Adrenal gland (tissue), 12 donors: ENCODE measurements around the gene BMPR2. TPM values are rescaled to one million over a fixed set of nuclear protein-coding genes. Genes with fewer than 3 reads are reported as not detected.

Experiments
- DNase-seq, 7 donors: peaks; one replicate each; pipeline ENCODE4 v3.0.0-alpha.2; 2019 to 2020
- H3K27ac ChIP-seq, 5 donors: fragments of 200-600 bp; sonication (generic) in 4 of 5; 1 replicate in 3 of 5; 2 replicates in 2 of 5; pipeline versions ENCODE4 v1.5.1 to v1.8.0; 2016 to 2020; ENCODE audit warnings: mild to moderate bottlenecking in 1 of 5
- H3K27me3 ChIP-seq: fragments of 200-600 bp; 2 replicates; pipeline ENCODE4 v1.8.0; 2021
- H3K36me3 ChIP-seq, 2 donors: fragments of 200-600 bp; replicated peaks in 1 of 2; 1 replicate in 1 of 2; 2 replicates in 1 of 2; pipeline versions ENCODE4 v1.5.1 to v1.8.0; 2018 to 2022
- H3K4me1 ChIP-seq, 2 donors: fragments of 200-600 bp; replicated peaks in 1 of 2; 1 replicate in 1 of 2; 2 replicates in 1 of 2; pipeline versions ENCODE4 v1.5.1 to v1.8.0; 2018 to 2021
- H3K4me3 ChIP-seq, 4 donors: fragments of 200-600 bp; sonication (generic) in 3 of 4; one replicate each; pipeline ENCODE4 v1.5.1; 2016 to 2018
- H3K9me3 ChIP-seq, 3 donors: fragments of 200-600 bp; sonication (generic) in 1 of 3; replicated peaks in 1 of 3; 1 replicate in 2 of 3; 2 replicates in 1 of 3; pipeline versions ENCODE4 v1.5.1 to v1.8.0; 2016 to 2021
- CTCF ChIP-seq, 6 experiments: fragments of 450-650 bp in 4 of 6; fragments of 200-600 bp in 2 of 6; sonication (generic) in 1 of 6; IDR thresholded peaks; 1 replicate in 5 of 6; 2 replicates in 1 of 6; pipeline versions ENCODE4 v1.5.1 to v1.8.0; 2016 to 2021; ENCODE audit warnings: antibody characterized with exemption in 6 of 6, mild to moderate bottlenecking in 2 of 6, moderate library complexity in 1 of 6
- POLR2A ChIP-seq, 2 donors: fragments of 450-650 bp; IDR thresholded peaks; one replicate each; pipeline ENCODE4 v1.6.1; 2017; ENCODE audit warnings: antibody characterized with exemption in 2 of 2, mild to moderate bottlenecking in 2 of 2, moderate library complexity in 1 of 2
- WGBS, 4 donors: extraction: QIAGEN DNeasy Blood & Tissue Kit in 2 of 4; methylation state at CpG; one replicate each; pipeline versions ENCODE4 v1.1.5 to v1.1.7; 2013 to 2017; 5-methylcytosine and 5-hydroxymethylcytosine counted together
- intact Hi-C, 2 donors: fragments of 100-400 bp; cut with DNase I; formaldehyde crosslinking; loops; one replicate each; pipeline versions ENCODE4 v1.14.1 to v1.15.0; 2022 to 2023
- polyA plus RNA-seq, 3 donors: library from polyadenylated mRNA; stranded (reverse); fragments of 200-250 nt in 2 of 3; fragments of 350-450 nt in 1 of 3; fragmentation: Illumina TruSeq in 1 of 3; extraction: RNeasy Lipid Tissue Mini Kit (QIAGEN cat#74804) in 1 of 3; gene quantifications; one replicate each; pipeline ENCODE4 v1.2.3, GENCODE V29; 2013 to 2014
- total RNA-seq, 9 donors: library from RNA; depleted of rRNA in 4 of 9; stranded (reverse); fragments of >200 nt in 4 of 9; fragments of 120-200 nt in 1 of 9; fragmentation: NEBNext Ultra II Directional in 1 of 9; extraction: Animal tissue kit (Norgen Biotek cat#: 25700) in 1 of 9; gene quantifications; one replicate each; pipeline versions ENCODE4 v1.1.0 to v1.2.4, GENCODE V29; 2013 to 2023
- donor health status: healthy with polysubstance abuse.
- donor health status: Bipolar disorder and iron deficiency.
- donor health status: DM: yes; HTN: yes; CAD: no.
- donor health status: DM: no; HTN: no; CAD: no.
- donor health status: DM: no; HTN: no; CAD: no.
- donor health status: DM: yes; HTN: yes; CAD: no.

BMPR2 gene
- total and polyA plus RNA-seq, 12 donors, result 7.7 to 123 (median 85.7) TPM

- peaks cover 0 to 5% of the 10 kb centered on the region in 2 donors for H3K36me3 ChIP-seq
- no peak overlapping the region for H3K4me3 ChIP-seq
- H3K27me3 ChIP-seq, result no peaks in the 10 kb centered on the region
- TF ChIP-seq POLR2A (IDR thresholded peaks at IDR 0.05) (no peak), CTCF (IDR thresholded peaks at IDR 0.05) (no peak)
- H3K9me3 ChIP-seq, result no peaks in the 10 kb centered on the region
- WGBS, 4 donors, result 76 to 98% (median 97%) methylated on average over 2 of the region's 2 CpGs
- peaks cover 0 to 5% of the 10 kb centered on the region in 2 donors for H3K4me1 ChIP-seq
- DNase-seq, result no peak
- intact Hi-C loops, result no loop called here
- H3K27ac ChIP-seq, result no peak overlapping the region
These were observed 84.0 kb downstream of the BMPR2 start for GRCh38 chr2:202460119-202460518.

- no peaks in the 10 kb centered on the region for H3K27me3 ChIP-seq
- H3K4me3 ChIP-seq, result no peak overlapping the region
- intact Hi-C loops, result no loop called here
- H3K9me3 ChIP-seq, result no peaks in the 10 kb centered on the region
- WGBS, 4 donors, result 85 to 100% (median 91%) methylated on average over 1 of the region's 1 CpG
- no peaks in the 10 kb centered on the region for H3K36me3 ChIP-seq
- DNase-seq, result no peak
- TF ChIP-seq CTCF (IDR thresholded peaks at IDR 0.05), result no peak
- no peak for TF ChIP-seq POLR2A (IDR thresholded peaks at IDR 0.05)
- no peaks in the 10 kb centered on the region for H3K4me1 ChIP-seq
- no peak overlapping the region for H3K27ac ChIP-seq
These were observed 103.0 kb downstream of the BMPR2 start for GRCh38 chr2:202479090-202479489.

DNA sequence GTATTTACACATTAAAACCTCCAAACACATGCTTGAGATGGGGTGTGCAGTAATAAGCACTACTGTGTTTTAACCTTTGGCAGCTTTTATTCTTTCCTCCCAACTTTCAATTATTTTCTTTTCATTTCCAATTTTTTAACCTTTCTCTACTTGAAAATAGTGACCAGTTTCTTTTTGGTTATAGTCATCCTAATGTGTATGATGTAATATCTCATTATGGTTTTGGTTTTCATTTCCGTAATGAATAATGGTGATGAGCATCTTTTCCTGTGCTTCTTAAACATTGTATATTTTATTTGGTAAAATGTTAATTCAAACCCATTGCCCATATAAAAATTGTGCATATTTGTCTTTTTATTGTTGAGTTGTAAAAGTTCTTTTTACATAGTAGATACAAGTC lies 103.5 kb downstream of the BMPR2 start:
- intact Hi-C loops, result loop anchor here in 1 of 2 donors (10.0 kb wide), 1 partner anchor 85 kb away; no protein-coding TSS in a partner anchor
- Histone ChIP-seq H3K36me3 (no peaks in the 10 kb centered on the region), H3K27me3 (no peaks in the 10 kb centered on the region), H3K4me3 (no peak overlapping the region), H3K27ac (no peak overlapping the region), H3K4me1 (no peaks in the 10 kb centered on the region), H3K9me3 (no peaks in the 10 kb centered on the region)
- DNase-seq, result no peak
- WGBS, 4 donors, result 83 to 91% (median 88%) methylated on average over 1 of the region's 1 CpG
- TF ChIP-seq POLR2A (IDR thresholded peaks at IDR 0.05) (no peak), CTCF (IDR thresholded peaks at IDR 0.05) (no peak)

- Histone ChIP-seq H3K36me3 (no peaks in the 10 kb centered on the region), H3K9me3 (no peaks in the 10 kb centered on the region), H3K27ac (no peak overlapping the region), H3K27me3 (no peaks in the 10 kb centered on the region), H3K4me3 (no peak overlapping the region), H3K4me1 (peaks cover 0 to 7% of the 10 kb centered on the region in 2 donors)
- TF ChIP-seq CTCF (IDR thresholded peaks at IDR 0.05) (no peak), POLR2A (IDR thresholded peaks at IDR 0.05) (no peak)
- WGBS, 4 donors, result 96 to 99% (median 96%) methylated on average over 8 of the region's 8 CpGs
- intact Hi-C loops, result loop anchor here in 1 of 2 donors (10.0 kb wide), 1 partner anchor 92 kb away; no protein-coding TSS in a partner anchor
- no peak for DNase-seq
These were observed 110.2 kb downstream of the BMPR2 start for GRCh38 chr2:202486351-202486750.
